IMR-90 (cell line): ENCODE data around the gene CFAP251. TPM values are rescaled to one million over a fixed set of nuclear protein-coding genes. Genes with fewer than 3 reads are reported as not detected.

Source experiments
- ATAC-seq: fragments of 200-7000 bp; cut with Tn5 transposase; 2 replicates; pipeline ENCODE4 v1.9.1; 2020; ENCODE audit warnings: low read depth, mild to moderate bottlenecking, moderate library complexity
- BruUV-seq: library from RNA; stranded (reverse); fragments of 400-500 nt; replicated peaks from 2 replicates; lab custom pipeline; 2021; lab: Mats Ljungman, UMichigan
- CTCF ChIA-PET: fragments of 300-600 bp; formaldehyde crosslinking; extraction: SDS; loops from one replicate; lab custom pipeline; 2021; ENCODE audit warnings: antibody characterized with exemption; lab: Yijun Ruan, JAX
- POLR2A ChIA-PET: fragments of 300-600 bp; sonication (Branson Sonifier 250); formaldehyde crosslinking; loops from one replicate; lab custom pipeline; 2022; ENCODE audit warnings: antibody characterized with exemption; ENCODE audit not compliant: unreplicated experiment; lab: Charles Lee
- DNase-seq: peaks from one replicate; pipeline ENCODE4 v3.0.0; 2013
- H2AFZ ChIP-seq: replicated peaks from 2 replicates; pipeline ENCODE3; 2013; ENCODE audit warnings: low read length, mild to moderate bottlenecking; ENCODE audit not compliant: poor library complexity
- H2AK5ac ChIP-seq: 2 replicates; pipeline ENCODE4 v1.6.1; 2013; ENCODE audit warnings: low read depth, low read length, inconsistent platforms
- H2AK9ac ChIP-seq: replicated peaks from 2 replicates; pipeline ENCODE3; 2013; ENCODE audit warnings: mild to moderate bottlenecking, low read depth, low read length, moderate library complexity; ENCODE audit not compliant: poor library complexity
- H2BK120ac ChIP-seq: 2 replicates; pipeline ENCODE4 v1.6.1; 2013; ENCODE audit warnings: low read depth, low read length, inconsistent platforms
- H2BK15ac ChIP-seq: 3 replicates; pipeline ENCODE4 v1.6.1; 2013; ENCODE audit warnings: low read depth, low read length, inconsistent platforms
- H2BK20ac ChIP-seq: 2 replicates; pipeline ENCODE4 v1.6.1; 2013; ENCODE audit warnings: low read depth, mild to moderate bottlenecking, inconsistent platforms, low read length, moderate library complexity
- H2BK5ac ChIP-seq: 2 replicates; pipeline ENCODE4 v1.6.1; 2013; ENCODE audit warnings: mild to moderate bottlenecking, low read depth, low read length, inconsistent platforms; ENCODE audit not compliant: poor library complexity, severe bottlenecking
- H3K14ac ChIP-seq: replicated peaks from 2 replicates; pipeline ENCODE4 v1.6.1; 2013; ENCODE audit warnings: low read depth, low read length, inconsistent platforms
- H3K18ac ChIP-seq: 2 replicates; pipeline ENCODE4 v1.6.1; 2013; ENCODE audit warnings: low read depth, low read length, control low read depth
- H3K23ac ChIP-seq: 2 replicates; pipeline ENCODE4 v1.6.1; 2013; ENCODE audit warnings: low read depth, low read length, inconsistent platforms
- H3K27ac ChIP-seq: 2 replicates; pipeline ENCODE4 v1.5.1; 2013; ENCODE audit warnings: mild to moderate bottlenecking, control low read depth, low read length; ENCODE audit not compliant: insufficient read depth
- H3K27me3 ChIP-seq: 2 replicates; pipeline ENCODE4 v1.6.1; 2013; ENCODE audit warnings: low read length; ENCODE audit not compliant: control insufficient read depth, insufficient read depth
- H3K36me3 ChIP-seq: 2 replicates; pipeline ENCODE4 v1.6.1; 2013; ENCODE audit warnings: low read length, mixed read lengths; ENCODE audit not compliant: control insufficient read depth, insufficient read depth
- H3K4ac ChIP-seq: 2 replicates; pipeline ENCODE4 v1.6.1; 2013; ENCODE audit warnings: low read depth, low read length, inconsistent platforms
- H3K4me1 ChIP-seq: 2 replicates; pipeline ENCODE4 v1.6.1; 2013; ENCODE audit warnings: low read length, mixed read lengths; ENCODE audit not compliant: control insufficient read depth, insufficient read depth
- H3K4me2 ChIP-seq: 2 replicates; pipeline ENCODE4 v1.6.1; 2013; ENCODE audit warnings: low read depth, mild to moderate bottlenecking, control low read depth, low read length, moderate library complexity
- H3K4me3 ChIP-seq: 2 replicates; pipeline ENCODE4 v1.5.1; 2013; ENCODE audit warnings: low read depth, mild to moderate bottlenecking, control low read depth, low read length, moderate library complexity; ENCODE audit not compliant: insufficient read depth
- H3K56ac ChIP-seq: 2 replicates; pipeline ENCODE4 v1.6.1; 2013; ENCODE audit warnings: low read length, inconsistent platforms; ENCODE audit not compliant: insufficient read depth; ENCODE audit errors: extremely low read depth
- H3K79me1 ChIP-seq, 2 experiments: 2 replicates each; pipeline ENCODE4 v1.6.1; 2013; ENCODE audit warnings: low read length in 2 of 2, inconsistent platforms in 1 of 2, low read depth in 1 of 2
- H3K9ac ChIP-seq: 2 replicates; pipeline ENCODE4 v1.6.1; 2013; ENCODE audit warnings: low read depth, low read length, control low read depth
- H3K9me1 ChIP-seq: 2 replicates; pipeline ENCODE4 v1.6.1; 2013; ENCODE audit warnings: low read length, inconsistent platforms; ENCODE audit not compliant: insufficient read depth
- H3K9me3 ChIP-seq: 2 replicates; pipeline ENCODE4 v1.6.1; 2013; ENCODE audit warnings: low read length; ENCODE audit not compliant: control insufficient read depth, insufficient read depth
- H4K20me1 ChIP-seq: 2 replicates; pipeline ENCODE4 v1.6.1; 2013; ENCODE audit warnings: low read length, inconsistent platforms; ENCODE audit not compliant: insufficient read depth
- H4K5ac ChIP-seq: 2 replicates; pipeline ENCODE4 v1.6.1; 2013; ENCODE audit warnings: mild to moderate bottlenecking, low read depth, low read length, control low read depth
- H4K8ac ChIP-seq, 2 experiments: 2 replicates each; pipeline ENCODE4 v1.6.1; 2013; ENCODE audit warnings: low read depth in 2 of 2, low read length in 2 of 2, control low read depth in 1 of 2, inconsistent platforms in 1 of 2
- H4K91ac ChIP-seq: 2 replicates; pipeline ENCODE4 v1.6.1; 2013; ENCODE audit warnings: low read depth, low read length, inconsistent platforms; ENCODE audit not compliant: insufficient read depth
- BHLHE40 ChIP-seq: fragments of 150-350 bp; IDR thresholded peaks from 2 replicates; pipeline ENCODE4 v1.6.1; 2016; ENCODE audit warnings: mild to moderate bottlenecking, low read depth, low read length
- CEBPB ChIP-seq: IDR thresholded peaks from 2 replicates; pipeline ENCODE4 v1.6.1; 2012; ENCODE audit warnings: low read depth, low read length, improper control_type of control experiment
- CHD1 ChIP-seq: IDR thresholded peaks from 2 replicates; pipeline ENCODE4 v1.6.1; 2012; ENCODE audit warnings: low read depth, low read length, improper control_type of control experiment
- CTCF ChIP-seq: conservative IDR thresholded peaks from 2 replicates; pipeline ENCODE4 v1.5.1; 2012; ENCODE audit warnings: mild to moderate bottlenecking, low read depth, low read length, improper control_type of control experiment
- ELK1 ChIP-seq: fragments of 150-350 bp; IDR thresholded peaks from 2 replicates; pipeline ENCODE4 v1.6.1; 2016; ENCODE audit warnings: low read depth, mild to moderate bottlenecking, low read length, moderate library complexity, borderline replicate concordance
- FOS ChIP-seq: fragments of 150-350 bp; IDR thresholded peaks from 2 replicates; pipeline ENCODE4 v1.6.1; 2016; ENCODE audit warnings: low read depth, low read length
- MAFK ChIP-seq: IDR thresholded peaks from 2 replicates; pipeline ENCODE4 v1.6.1; 2012; ENCODE audit warnings: low read depth, low read length, improper control_type of control experiment
- MAZ ChIP-seq: IDR thresholded peaks from 2 replicates; pipeline ENCODE4 v1.6.1; 2012; ENCODE audit warnings: low read depth, mild to moderate bottlenecking, low read length, improper control_type of control experiment, moderate library complexity, borderline replicate concordance
- MXI1 ChIP-seq: IDR thresholded peaks from 2 replicates; pipeline ENCODE4 v1.6.1; 2012; ENCODE audit warnings: low read depth, mild to moderate bottlenecking, low read length, moderate library complexity, borderline replicate concordance
- NFE2L2 ChIP-seq: fragments of 150-350 bp; IDR thresholded peaks from 2 replicates; pipeline ENCODE4 v1.6.1; 2016; ENCODE audit warnings: low read depth, mild to moderate bottlenecking, low read length
- POLR2A ChIP-seq: IDR thresholded peaks from 2 replicates; pipeline ENCODE4 v1.6.1; 2012; ENCODE audit warnings: mild to moderate bottlenecking, low read depth, low read length
- RAD21 ChIP-seq: IDR thresholded peaks from 2 replicates; pipeline ENCODE4 v1.6.1; 2012; ENCODE audit warnings: low read length, improper control_type of control experiment
- RCOR1 ChIP-seq: IDR thresholded peaks from 2 replicates; pipeline ENCODE4 v1.6.1; 2012; ENCODE audit warnings: mild to moderate bottlenecking, low read length, improper control_type of control experiment; ENCODE audit not compliant: insufficient replicate concordance
- RFX5 ChIP-seq: IDR thresholded peaks from 2 replicates; pipeline ENCODE4 v1.8.0; 2012; ENCODE audit warnings: low read depth, mild to moderate bottlenecking, low read length, moderate library complexity
- SMC3 ChIP-seq: fragments of 150-350 bp; IDR thresholded peaks from 2 replicates; pipeline ENCODE4 v1.6.1; 2016; ENCODE audit warnings: low read depth, mild to moderate bottlenecking, antibody characterized with exemption, low read length, moderate library complexity
- USF2 ChIP-seq: fragments of 150-350 bp; IDR thresholded peaks from 2 replicates; pipeline ENCODE4 v1.6.1; 2017; ENCODE audit warnings: mild to moderate bottlenecking, antibody characterized with exemption, low read length, low read depth
- whole genome bisulfite sequencing, 2 experiments: methylation state at CpG; one replicate each; pipeline versions ENCODE4 v1.1.5 to v1.1.7; 2013; ENCODE audit warnings: missing lambda C conversion rate in 2 of 2; ENCODE audit not compliant: insufficient read length in 1 of 2; ENCODE audit errors: extremely low coverage in 2 of 2; 5-methylcytosine and 5-hydroxymethylcytosine counted together
- dilution Hi-C: fragments of 300-500 bp; cut with HindIII; formaldehyde crosslinking; loops from one replicate; pipeline ENCODE4 v1.14.3; 2018; ENCODE audit warnings: low sequenced_read_pairs; ENCODE audit not compliant: unreplicated experiment
- in situ Hi-C: fragments of 300-500 bp; cut with MboI; formaldehyde crosslinking; loops from 3 replicates; pipeline ENCODE4 v1.14.3; 2019; ENCODE audit warnings: low sequenced_read_pairs, inconsistent platforms, mixed read lengths
- intact Hi-C: fragments of 100-400 bp; cut with micrococcal nuclease; formaldehyde crosslinking; loops from 2 replicates; pipeline ENCODE4 v1.10.0; 2022
- polyA plus RNA-seq, 3 experiments: library from polyadenylated mRNA; depleted of rRNA; stranded (reverse); fragments of >200 nt; gene quantifications; 2 replicates each; pipeline ENCODE4 v1.2.3, GENCODE V29; 2012; ENCODE audit warnings: low replicate concordance in 1 of 3
- total RNA-seq: library from RNA; depleted of rRNA; stranded (reverse); fragments of >200 nt; gene quantifications from 2 replicates; pipeline ENCODE4 v1.2.3, GENCODE V29; 2012

Gene CFAP251
- total and polyA plus RNA-seq, 2 of the 4 experiments (the other 2 are of a cell fraction): 7.8 to 9.1 TPM

- DNase-seq: no peak
- WGBS, 2 experiments: 100% methylated on average over 1 of the region's 2 CpGs; no CpG with 5 or more reads in 1 of the 2 experiments
- Histone ChIP-seq H3K27ac (no peak overlapping the region), H2BK15ac (no peak overlapping the region), H3K9me1 (no peaks in the 10 kb centered on the region), H3K36me3 (peaks cover 55% of the 10 kb centered on the region), H3K23ac (no peak overlapping the region), H3K79me1 (peaks cover 13 to 40% of the 10 kb centered on the region in 2 experiments), H2BK20ac (no peak overlapping the region), H3K18ac (no peak overlapping the region), H4K91ac (no peak overlapping the region), H3K27me3 (no peaks in the 10 kb centered on the region), H2AFZ (no peak overlapping the region), H4K20me1 (0 out of 2 replicates have a peak, but pooled peaks cover under 1% of the 10 kb centered on the region), H2BK120ac (no peak overlapping the region), H2BK5ac (no peak overlapping the region), H4K8ac (no peak overlapping the region), H3K4ac (no peak overlapping the region), H4K5ac (no peak overlapping the region), H3K4me3 (no peak overlapping the region), H3K14ac (no peak overlapping the region), H3K56ac (no peak overlapping the region), H2AK5ac (no peak overlapping the region), H3K9ac (no peak overlapping the region), H2AK9ac (no peak overlapping the region), H3K9me3 (no peaks in the 10 kb centered on the region), H3K4me2 (no peak overlapping the region), H3K4me1 (no peaks in the 10 kb centered on the region)
- BruUV-seq: no TSS peak
- CTCF ChIA-PET: no interaction called here
- TF ChIP-seq CEBPB: no peak
- TF ChIP-seq SMC3: no peak
- no peak for TF ChIP-seq CHD1
- TF ChIP-seq MXI1: no peak
- TF ChIP-seq POLR2A: no peak
- TF ChIP-seq NFE2L2: no peak
- no peak for TF ChIP-seq USF2
- no peak for TF ChIP-seq MAFK
- no peak for TF ChIP-seq ELK1
- no peak for TF ChIP-seq RFX5
- no peak for TF ChIP-seq RAD21
- no peak for TF ChIP-seq RCOR1
- TF ChIP-seq FOS: no peak
- no peak for TF ChIP-seq CTCF
- TF ChIP-seq MAZ: no peak
- TF ChIP-seq BHLHE40: no peak
- ATAC-seq: no peak
- in situ Hi-C loops (no loop called here), intact Hi-C loops (no loop called here), dilution Hi-C loops (no loop called here)
- POLR2A ChIA-PET: no interaction called here
These were observed 15.2 kb upstream of the CFAP251 start for GRCh38 chr12:121903202-121903601.
